Esophagus muscularis mucosa (tissue), 4 donors: Measurements from ENCODE around the gene SEPSECS.

ENCODE experiments used
- CTCF ChIP-seq, 3 experiments: fragments of 200-600 bp in 2 of 3; fragments of 450-650 bp in 1 of 3; sonication (generic) in 2 of 3; IDR thresholded peaks; one replicate each; pipeline ENCODE4 v1.5.1; 2017 to 2019; ENCODE audit warnings: antibody characterized with exemption in 3 of 3, mild to moderate bottlenecking in 2 of 3, moderate library complexity in 1 of 3
- EP300 ChIP-seq: sonication (generic); formaldehyde crosslinking; IDR thresholded peaks from one replicate; pipeline ENCODE4 v1.6.1; 2017; ENCODE audit warnings: antibody characterized with exemption
- POLR2A ChIP-seq: fragments of 450-650 bp; IDR thresholded peaks from one replicate; pipeline ENCODE4 v1.6.1; 2017; ENCODE audit warnings: antibody characterized with exemption, moderate library complexity, mild to moderate bottlenecking, low read depth
- POLR2AphosphoS5 ChIP-seq, 2 donors: sonication (generic); formaldehyde crosslinking; IDR thresholded peaks; one replicate each; pipeline ENCODE4 v1.6.1; 2017; ENCODE audit warnings: antibody characterized with exemption in 2 of 2

DNA sequence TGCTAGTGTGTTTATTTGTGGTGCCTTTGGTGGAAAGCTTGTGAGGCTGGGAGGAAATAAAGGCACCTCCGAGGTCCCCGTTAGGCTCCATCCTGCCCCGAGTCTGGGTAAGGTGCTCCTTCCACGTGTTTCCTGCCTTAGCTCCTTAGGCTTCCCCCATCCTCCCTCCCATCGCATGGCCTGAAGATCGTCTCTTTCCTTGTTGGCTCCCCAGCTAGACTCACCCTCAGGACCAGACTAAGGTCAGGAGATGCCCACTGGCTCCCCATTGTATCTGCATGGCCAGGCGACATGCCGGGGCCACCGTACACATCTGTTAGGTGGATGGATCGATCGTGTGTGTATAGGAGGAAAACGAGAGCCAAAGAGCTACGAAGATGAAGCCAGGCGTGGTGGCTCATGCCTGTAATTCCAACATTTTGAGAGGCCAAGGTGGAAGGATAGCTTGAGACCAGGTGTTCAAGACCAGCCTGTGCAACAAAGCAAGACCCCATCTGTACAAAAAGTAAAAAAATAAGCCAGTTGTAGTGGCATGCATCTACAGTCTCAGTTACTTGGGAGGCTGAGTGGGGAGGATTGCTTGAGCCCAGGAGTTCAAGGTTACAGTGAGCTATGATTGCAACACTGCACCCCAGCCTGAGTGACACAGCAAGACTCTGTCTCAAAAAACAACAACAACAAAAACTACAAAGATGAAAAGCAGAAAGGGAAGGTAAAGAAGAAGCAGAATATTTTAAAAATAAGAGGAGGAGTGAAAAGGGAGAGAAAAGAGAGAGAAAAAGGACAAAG is 53.7 kb downstream of the SEPSECS start:
- TF ChIP-seq CTCF (IDR thresholded peaks at IDR 0.05) (no peak), POLR2AphosphoS5 (IDR thresholded peaks at IDR 0.05) (no peak), POLR2A (no peak), EP300 (no peak)
